ENCODE measurements around the gene UBALD1. TPM values are rescaled to one million over a fixed set of nuclear protein-coding genes. Genes with fewer than 3 reads are reported as not detected.
"Not testable (repeated sequence)": the region's sequence is repeated elsewhere in the genome, so short reads cannot be mapped to it uniquely, and the experiment has no call there.

UBALD1 gene
- total RNA-seq, 1 donor from 2014 or later, result 33.6 TPM

- DNase-seq (ENCODE audit: extremely low spot score, unreplicated experiment), result no peak
- Mint-ChIP-seq H3K4me1 (ENCODE audit: unreplicated experiment) (peaks cover 3% of the 10 kb centered on the region), H3K36me3 (ENCODE audit: unreplicated experiment) (no peaks in the 10 kb centered on the region), H3K27me3 (ENCODE audit: unreplicated experiment) (peaks cover 5% of the 10 kb centered on the region), H3K9me3 (ENCODE audit: unreplicated experiment) (no peaks in the 10 kb centered on the region), H3K27ac (ENCODE audit: unreplicated experiment) (no peak overlapping the region), H3K4me3 (ENCODE audit: unreplicated experiment) (no peak overlapping the region)
- TF ChIP-seq CTCF (IDR thresholded peaks at IDR 0.05), result no peak
Observed at GRCh38 chr16:4574919-4575705, 39.6 kb downstream of the UBALD1 start.

- H3K4me1 Mint-ChIP-seq (ENCODE audit: unreplicated experiment); H3K27ac Mint-ChIP-seq (ENCODE audit: unreplicated experiment); H3K4me3 Mint-ChIP-seq (ENCODE audit: unreplicated experiment); H3K9me3 Mint-ChIP-seq (ENCODE audit: unreplicated experiment); DNase-seq (ENCODE audit: extremely low spot score, unreplicated experiment); H3K36me3 Mint-ChIP-seq (ENCODE audit: unreplicated experiment); H3K27me3 Mint-ChIP-seq (ENCODE audit: unreplicated experiment): not testable (repeated sequence)
Observed at GRCh38 chr16:4573926-4574325, 40.8 kb downstream of the UBALD1 start.

GRCh38 chr16:4572715-4573114 is 42.0 kb downstream of the UBALD1 start:
- Mint-ChIP-seq H3K4me1 (ENCODE audit: unreplicated experiment) (peaks cover 3% of the 10 kb centered on the region), H3K27me3 (ENCODE audit: unreplicated experiment) (peaks cover 9% of the 10 kb centered on the region), H3K4me3 (ENCODE audit: unreplicated experiment) (no peak overlapping the region), H3K27ac (ENCODE audit: unreplicated experiment) (no peak overlapping the region), H3K9me3 (ENCODE audit: unreplicated experiment) (no peaks in the 10 kb centered on the region), H3K36me3 (ENCODE audit: unreplicated experiment) (no peaks in the 10 kb centered on the region)
- no peak for TF ChIP-seq CTCF (IDR thresholded peaks at IDR 0.05)
- no peak for DNase-seq (ENCODE audit: extremely low spot score, unreplicated experiment)

GRCh38 chr16:4570688-4571321 is 43.9 kb downstream of the UBALD1 start:
- no peak for DNase-seq (ENCODE audit: extremely low spot score, unreplicated experiment)
- H3K27me3 Mint-ChIP-seq (ENCODE audit: unreplicated experiment), result peaks cover 20% of the 10 kb centered on the region
- H3K4me1 Mint-ChIP-seq (ENCODE audit: unreplicated experiment), result peaks cover 3% of the 10 kb centered on the region
- H3K27ac Mint-ChIP-seq (ENCODE audit: unreplicated experiment), result no peak overlapping the region
- no peaks in the 10 kb centered on the region for H3K9me3 Mint-ChIP-seq (ENCODE audit: unreplicated experiment)
- no peaks in the 10 kb centered on the region for H3K36me3 Mint-ChIP-seq (ENCODE audit: unreplicated experiment)
- H3K4me3 Mint-ChIP-seq (ENCODE audit: unreplicated experiment), result no peak overlapping the region
- no peak for TF ChIP-seq CTCF (IDR thresholded peaks at IDR 0.05)

GRCh38 chr16:4570086-4570485 is 44.6 kb downstream of the UBALD1 start:
- Mint-ChIP-seq H3K4me1 (ENCODE audit: unreplicated experiment) (peaks cover 3% of the 10 kb centered on the region), H3K27ac (ENCODE audit: unreplicated experiment) (no peak overlapping the region), H3K27me3 (ENCODE audit: unreplicated experiment) (peaks cover 26% of the 10 kb centered on the region), H3K36me3 (ENCODE audit: unreplicated experiment) (no peaks in the 10 kb centered on the region), H3K9me3 (ENCODE audit: unreplicated experiment) (no peaks in the 10 kb centered on the region), H3K4me3 (ENCODE audit: unreplicated experiment) (no peak overlapping the region)
- no peak for DNase-seq (ENCODE audit: extremely low spot score, unreplicated experiment)
- TF ChIP-seq CTCF (IDR thresholded peaks at IDR 0.05), result no peak
